NCI-H2081 treated with DMSO at 0.1 percent for 48 hours (cell line): ENCODE results near the gene FLT1.

ENCODE experiments used
- DNase-seq: peaks from one replicate; lab custom pipeline; 2025; lab: John Stamatoyannopoulos, UW

The FLT1 gene

GRCh38 chr13:28339419-28339818, 155.5 kb downstream of the FLT1 start:
- no peak for DNase-seq

- DNase-seq, result no peak
These were observed 156.2 kb downstream of the FLT1 start for GRCh38 chr13:28338742-28339141.

- DNase-seq, result no peak
These were observed 156.8 kb downstream of the FLT1 start for GRCh38 chr13:28338006-28338574.

- no peak for DNase-seq
These were observed 157.5 kb downstream of the FLT1 start for GRCh38 chr13:28337166-28338005.

- no peak for DNase-seq
These were observed 158.7 kb downstream of the FLT1 start for GRCh38 chr13:28336193-28336657.

- no peak for DNase-seq
These were observed 161.6 kb downstream of the FLT1 start for GRCh38 chr13:28333204-28333881.

GRCh38 chr13:28329395-28330158, 165.4 kb downstream of the FLT1 start:
- DNase-seq, result no peak

GRCh38 chr13:28328271-28328607, 166.7 kb downstream of the FLT1 start:
- no peak for DNase-seq

- DNase-seq, result no peak
These were observed 167.3 kb downstream of the FLT1 start for GRCh38 chr13:28327373-28328270.

GRCh38 chr13:28326056-28326455, 168.9 kb downstream of the FLT1 start:
- DNase-seq, result no peak

- DNase-seq, result no peak
These were observed 169.9 kb downstream of the FLT1 start for GRCh38 chr13:28325022-28325421.

- no peak for DNase-seq
These were observed 170.6 kb downstream of the FLT1 start for GRCh38 chr13:28324181-28324789.

- DNase-seq, result no peak
These were observed 172.5 kb downstream of the FLT1 start for GRCh38 chr13:28322256-28322905.

GRCh38 chr13:28321756-28322155, 173.2 kb downstream of the FLT1 start:
- DNase-seq, result no peak

- no peak for DNase-seq
These were observed 173.9 kb downstream of the FLT1 start for GRCh38 chr13:28320884-28321574.

- no peak for DNase-seq
These were observed 174.7 kb downstream of the FLT1 start for GRCh38 chr13:28320209-28320608.

GRCh38 chr13:28319528-28319927, 175.4 kb downstream of the FLT1 start:
- DNase-seq, result no peak

- DNase-seq, result no peak
These were observed 176.4 kb downstream of the FLT1 start for GRCh38 chr13:28318496-28318895.

- no peak for DNase-seq
These were observed 178.1 kb downstream of the FLT1 start for GRCh38 chr13:28316836-28317235.

GRCh38 chr13:28316129-28316528, 178.8 kb downstream of the FLT1 start:
- DNase-seq, result no peak
